Upper lobe of left lung (tissue), 4 donors: Measurements from ENCODE around the gene DOCK1.

ENCODE experiments used
- EP300 ChIP-seq, 4 donors: sonication (generic); formaldehyde crosslinking; IDR thresholded peaks; one replicate each; pipeline ENCODE4 v1.5.1; 2017; ENCODE audit warnings: antibody characterized with exemption in 4 of 4, control low read depth in 2 of 4
- POLR2A ChIP-seq, 4 donors: fragments of 450-650 bp; IDR thresholded peaks; one replicate each; pipeline ENCODE4 v1.5.1; 2016 to 2017; ENCODE audit warnings: antibody characterized with exemption in 4 of 4, mild to moderate bottlenecking in 2 of 4
- POLR2AphosphoS5 ChIP-seq, 2 donors: sonication (generic); formaldehyde crosslinking; IDR thresholded peaks; one replicate each; pipeline ENCODE4 v1.5.1; 2017; ENCODE audit warnings: antibody characterized with exemption in 2 of 2
- TF ChIP-seq, protein P1 (sequence below), 6 experiments: fragments of 450-650 bp in 4 of 6; fragments of 200-600 bp in 2 of 6; sonication (generic) in 2 of 6; IDR thresholded peaks; one replicate each; pipeline ENCODE4 v1.5.1; 2016 to 2019; ENCODE audit warnings: antibody characterized with exemption in 6 of 6

GRCh38 chr10:127194111-127194510, 288.9 kb downstream of the DOCK1 start:
- TF ChIP-seq POLR2AphosphoS5 (IDR thresholded peaks at IDR 0.05) = no peak
- no peak for TF ChIP-seq EP300 (IDR thresholded peaks at IDR 0.05)
- TF ChIP-seq, protein P1, sequence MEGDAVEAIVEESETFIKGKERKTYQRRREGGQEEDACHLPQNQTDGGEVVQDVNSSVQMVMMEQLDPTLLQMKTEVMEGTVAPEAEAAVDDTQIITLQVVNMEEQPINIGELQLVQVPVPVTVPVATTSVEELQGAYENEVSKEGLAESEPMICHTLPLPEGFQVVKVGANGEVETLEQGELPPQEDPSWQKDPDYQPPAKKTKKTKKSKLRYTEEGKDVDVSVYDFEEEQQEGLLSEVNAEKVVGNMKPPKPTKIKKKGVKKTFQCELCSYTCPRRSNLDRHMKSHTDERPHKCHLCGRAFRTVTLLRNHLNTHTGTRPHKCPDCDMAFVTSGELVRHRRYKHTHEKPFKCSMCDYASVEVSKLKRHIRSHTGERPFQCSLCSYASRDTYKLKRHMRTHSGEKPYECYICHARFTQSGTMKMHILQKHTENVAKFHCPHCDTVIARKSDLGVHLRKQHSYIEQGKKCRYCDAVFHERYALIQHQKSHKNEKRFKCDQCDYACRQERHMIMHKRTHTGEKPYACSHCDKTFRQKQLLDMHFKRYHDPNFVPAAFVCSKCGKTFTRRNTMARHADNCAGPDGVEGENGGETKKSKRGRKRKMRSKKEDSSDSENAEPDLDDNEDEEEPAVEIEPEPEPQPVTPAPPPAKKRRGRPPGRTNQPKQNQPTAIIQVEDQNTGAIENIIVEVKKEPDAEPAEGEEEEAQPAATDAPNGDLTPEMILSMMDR (IDR thresholded peaks at IDR 0.05) = no peak
- no peak for TF ChIP-seq POLR2A (IDR thresholded peaks at IDR 0.05)
